Epithelial cell of umbilical artery (primary cell): ENCODE results near the gene PCARE. TPM values are rescaled to one million over a fixed set of nuclear protein-coding genes. Genes with fewer than 3 reads are reported as not detected.

Experiments
- total RNA-seq: library from RNA; depleted of rRNA; stranded (reverse); fragments of >200 nt; gene quantifications from 2 replicates; pipeline ENCODE4 v1.2.3, GENCODE V29; 2014

PCARE gene
- not detected in 2 replicates for total RNA-seq

DNA sequence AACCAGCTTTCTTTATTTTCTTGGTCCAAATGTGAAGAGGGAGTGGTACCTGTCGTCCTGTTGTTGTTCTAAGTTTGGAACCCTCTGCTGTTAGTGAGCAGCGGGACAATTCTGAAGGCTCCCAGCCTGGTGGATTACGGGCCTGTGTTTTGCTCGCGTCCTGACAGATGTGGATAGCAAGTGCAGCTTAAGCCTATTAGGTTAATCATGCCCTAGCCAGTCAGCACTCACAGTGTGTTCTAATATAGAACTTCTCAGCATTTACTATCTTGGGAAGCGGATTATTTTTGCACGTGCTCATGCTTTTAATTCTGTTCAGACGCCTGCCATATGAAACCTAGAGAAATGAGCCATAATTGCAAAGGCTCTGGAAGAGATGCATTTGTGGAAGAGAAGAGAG, at the start of gene PCARE:
TSS of gene PCARE (minus strand) at position 113 of the 400 bp plus-strand sequence. CDS start 262 bp downstream, outside the sequence.

DNA sequence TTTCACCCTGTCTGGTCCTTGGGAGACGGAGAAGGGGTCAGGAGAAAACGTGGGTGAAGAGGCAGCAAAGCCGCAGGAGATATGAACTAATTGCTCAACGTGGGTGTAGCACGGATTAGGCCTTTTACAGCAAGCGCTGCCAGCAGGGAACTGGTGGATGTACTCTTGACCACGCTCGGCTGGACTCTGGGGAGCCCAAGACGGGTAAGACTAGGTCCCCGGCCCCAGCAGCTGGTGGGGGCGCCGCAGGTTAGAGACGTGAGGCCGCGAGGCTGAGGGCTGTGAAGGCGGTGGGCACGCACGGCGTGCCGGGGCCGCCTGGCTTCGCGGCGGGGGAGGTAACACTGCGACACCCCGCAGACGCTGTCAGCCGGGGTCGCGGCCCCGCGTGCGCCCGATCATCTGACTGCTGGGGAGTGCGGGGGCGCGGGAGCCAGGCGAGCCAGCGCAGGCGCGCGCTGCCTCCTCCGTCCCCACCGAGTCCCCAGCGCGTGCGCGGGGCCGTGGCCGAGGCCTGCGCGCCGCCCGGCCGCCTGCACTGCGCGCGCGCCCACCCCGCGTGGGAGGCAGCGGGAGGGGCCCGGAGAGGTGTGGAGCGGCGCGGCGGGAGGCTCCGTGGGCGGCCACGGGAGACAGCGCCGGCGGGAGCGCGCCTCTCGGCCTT, 40.8 kb upstream of the PCARE start, which contains the start of gene CLIP4:
TSS of gene CLIP4 (plus strand) at position 470 of the 664 bp plus-strand sequence. CDS start 5,974 bp downstream, outside the sequence.

Other genes starting within 250 kb of the PCARE start
- gene TRMT61B, start 204.2 kb downstream of the PCARE start, total RNA-seq: 13.3 and 19.8 TPM in 2 replicates
- 83.6 and 109 TPM in 2 replicates for gene WDR43, start 179.9 kb downstream of the PCARE start, total RNA-seq
- gene TOGARAM2, start 93.2 kb downstream of the PCARE start, total RNA-seq: not detected in 2 replicates
- 23.1 and 33.7 TPM in 2 replicates for gene CLIP4, start 40.9 kb upstream of the PCARE start, total RNA-seq